Calu3 (cell line): ENCODE measurements around the gene RAPGEF4. TPM values are rescaled to one million over a fixed set of nuclear protein-coding genes. Genes with fewer than 3 reads are reported as not detected.

Experiments used
- BruUV-seq: library from RNA; stranded (reverse); fragments of 400-500 nt; replicated peaks from 2 replicates; lab custom pipeline; 2021; lab: Mats Ljungman, UMichigan
- CTCF ChIA-PET: fragments of 300-600 bp; sonication (Branson Sonifier 250); formaldehyde crosslinking; loops from one replicate; lab custom pipeline; 2022; ENCODE audit warnings: antibody characterized with exemption; lab: Charles Lee
- DNase-seq: peaks from one replicate; pipeline ENCODE4 v3.0.0; 2022
- H3K27ac Mint-ChIP-seq: one replicate; pipeline ENCODE4 v1.8.0; 2022; ENCODE audit warnings: mixed read lengths; ENCODE audit not compliant: unreplicated experiment
- H3K27me3 Mint-ChIP-seq: one replicate; pipeline ENCODE4 v1.8.0; 2022; ENCODE audit warnings: mixed read lengths; ENCODE audit not compliant: unreplicated experiment
- H3K36me3 Mint-ChIP-seq: one replicate; pipeline ENCODE4 v1.8.0; 2022; ENCODE audit warnings: mild to moderate bottlenecking, moderate library complexity, mixed read lengths; ENCODE audit not compliant: insufficient read depth, unreplicated experiment
- H3K4me1 Mint-ChIP-seq: one replicate; pipeline ENCODE4 v1.8.0; 2022; ENCODE audit warnings: mild to moderate bottlenecking, low read depth, mixed read lengths; ENCODE audit not compliant: unreplicated experiment
- H3K4me3 Mint-ChIP-seq: one replicate; pipeline ENCODE4 v1.8.0; 2022; ENCODE audit warnings: mild to moderate bottlenecking, low read depth, moderate library complexity, mixed read lengths; ENCODE audit not compliant: unreplicated experiment
- H3K9me3 Mint-ChIP-seq: one replicate; pipeline ENCODE4 v1.8.0; 2022; ENCODE audit warnings: low read depth, mixed read lengths; ENCODE audit not compliant: unreplicated experiment
- intact Hi-C: fragments of 100-400 bp; cut with micrococcal nuclease; formaldehyde crosslinking; loops from one replicate; pipeline ENCODE4 v1.10.0; 2022; ENCODE audit not compliant: unreplicated experiment
- total RNA-seq: library from RNA; stranded (reverse); gene quantifications from 2 replicates; pipeline ENCODE4 v1.2.3, GENCODE V29; 2022
- TF ChIP-seq, protein P1 (sequence below): fragments of 200-600 bp; IDR thresholded peaks from one replicate; pipeline ENCODE4 v1.8.0; 2022; ENCODE audit warnings: antibody characterized with exemption; ENCODE audit not compliant: unreplicated experiment

RAPGEF4 gene
- total RNA-seq, 1 experiment from 2014 or later = 1.8 TPM

DNA sequence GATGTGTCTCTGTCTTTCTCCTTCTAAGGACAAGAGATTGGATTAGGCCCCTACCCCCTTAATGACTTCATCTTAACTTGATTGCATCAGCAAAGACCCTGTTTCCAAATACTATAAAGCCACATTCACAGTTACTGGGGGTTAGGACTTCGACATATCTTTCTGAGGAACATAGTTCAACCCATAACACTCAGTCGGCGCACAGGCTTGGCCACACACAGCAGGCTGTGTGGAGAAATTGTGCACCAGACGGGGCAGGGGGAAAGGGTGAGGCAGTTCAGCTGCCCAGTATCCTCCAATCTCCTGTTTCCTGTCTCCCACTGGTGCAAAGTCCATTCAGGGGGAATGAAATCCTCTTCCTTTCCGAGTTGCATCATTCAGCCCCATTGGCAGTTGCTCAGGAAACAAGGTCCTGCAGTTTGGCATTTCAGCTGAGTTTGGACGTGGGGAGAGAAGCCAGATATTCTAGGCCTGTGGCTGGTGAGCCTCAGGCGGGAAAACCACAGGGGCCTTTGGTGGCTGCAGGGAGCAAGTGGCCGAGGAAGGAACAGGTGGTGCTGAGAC lies 9.4 kb upstream of the RAPGEF4 start:
- no TSS peak for BruUV-seq
- TF ChIP-seq, protein P1, sequence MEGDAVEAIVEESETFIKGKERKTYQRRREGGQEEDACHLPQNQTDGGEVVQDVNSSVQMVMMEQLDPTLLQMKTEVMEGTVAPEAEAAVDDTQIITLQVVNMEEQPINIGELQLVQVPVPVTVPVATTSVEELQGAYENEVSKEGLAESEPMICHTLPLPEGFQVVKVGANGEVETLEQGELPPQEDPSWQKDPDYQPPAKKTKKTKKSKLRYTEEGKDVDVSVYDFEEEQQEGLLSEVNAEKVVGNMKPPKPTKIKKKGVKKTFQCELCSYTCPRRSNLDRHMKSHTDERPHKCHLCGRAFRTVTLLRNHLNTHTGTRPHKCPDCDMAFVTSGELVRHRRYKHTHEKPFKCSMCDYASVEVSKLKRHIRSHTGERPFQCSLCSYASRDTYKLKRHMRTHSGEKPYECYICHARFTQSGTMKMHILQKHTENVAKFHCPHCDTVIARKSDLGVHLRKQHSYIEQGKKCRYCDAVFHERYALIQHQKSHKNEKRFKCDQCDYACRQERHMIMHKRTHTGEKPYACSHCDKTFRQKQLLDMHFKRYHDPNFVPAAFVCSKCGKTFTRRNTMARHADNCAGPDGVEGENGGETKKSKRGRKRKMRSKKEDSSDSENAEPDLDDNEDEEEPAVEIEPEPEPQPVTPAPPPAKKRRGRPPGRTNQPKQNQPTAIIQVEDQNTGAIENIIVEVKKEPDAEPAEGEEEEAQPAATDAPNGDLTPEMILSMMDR = no peak
- Mint-ChIP-seq H3K4me3 (no peak overlapping the region), H3K27ac (no peak overlapping the region), H3K27me3 (peaks cover 16% of the 10 kb centered on the region), H3K9me3 (no peaks in the 10 kb centered on the region), H3K36me3 (no peaks in the 10 kb centered on the region), H3K4me1 (peaks cover 18% of the 10 kb centered on the region)
- CTCF ChIA-PET = no interaction called here
- intact Hi-C loops = no loop called here
- DNase-seq = peak; percentile 14

DNA sequence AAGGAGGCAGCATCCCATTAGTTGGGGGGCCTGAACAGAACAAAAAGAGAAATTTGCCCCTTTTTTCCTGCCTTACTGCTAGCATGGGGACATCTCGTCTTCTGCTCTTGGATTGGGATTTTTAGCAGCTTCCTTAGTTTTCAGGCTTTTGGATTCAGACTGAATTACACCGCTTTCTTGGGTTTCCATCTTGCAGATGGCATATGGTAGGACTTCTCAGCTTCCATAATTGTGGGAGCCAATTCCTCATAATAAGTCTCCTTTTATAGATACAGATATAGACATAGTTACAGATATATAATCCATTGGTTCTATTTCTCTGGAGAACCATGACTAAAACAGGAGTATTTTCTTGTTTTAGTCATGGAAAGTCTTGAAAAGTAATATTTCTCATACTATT lies 5.2 kb upstream of the RAPGEF4 start:
- no peak for DNase-seq
- CTCF ChIA-PET = no interaction called here
- H3K36me3 Mint-ChIP-seq = no peaks in the 10 kb centered on the region
- TF ChIP-seq, protein P1 = no peak
- peaks cover 18% of the 10 kb centered on the region for H3K4me1 Mint-ChIP-seq
- intact Hi-C loops = no loop called here
- H3K27me3 Mint-ChIP-seq = peaks cover 46% of the 10 kb centered on the region
- H3K27ac Mint-ChIP-seq = no peak overlapping the region
- H3K4me3 Mint-ChIP-seq = no peak overlapping the region
- no TSS peak for BruUV-seq
- no peaks in the 10 kb centered on the region for H3K9me3 Mint-ChIP-seq

DNA sequence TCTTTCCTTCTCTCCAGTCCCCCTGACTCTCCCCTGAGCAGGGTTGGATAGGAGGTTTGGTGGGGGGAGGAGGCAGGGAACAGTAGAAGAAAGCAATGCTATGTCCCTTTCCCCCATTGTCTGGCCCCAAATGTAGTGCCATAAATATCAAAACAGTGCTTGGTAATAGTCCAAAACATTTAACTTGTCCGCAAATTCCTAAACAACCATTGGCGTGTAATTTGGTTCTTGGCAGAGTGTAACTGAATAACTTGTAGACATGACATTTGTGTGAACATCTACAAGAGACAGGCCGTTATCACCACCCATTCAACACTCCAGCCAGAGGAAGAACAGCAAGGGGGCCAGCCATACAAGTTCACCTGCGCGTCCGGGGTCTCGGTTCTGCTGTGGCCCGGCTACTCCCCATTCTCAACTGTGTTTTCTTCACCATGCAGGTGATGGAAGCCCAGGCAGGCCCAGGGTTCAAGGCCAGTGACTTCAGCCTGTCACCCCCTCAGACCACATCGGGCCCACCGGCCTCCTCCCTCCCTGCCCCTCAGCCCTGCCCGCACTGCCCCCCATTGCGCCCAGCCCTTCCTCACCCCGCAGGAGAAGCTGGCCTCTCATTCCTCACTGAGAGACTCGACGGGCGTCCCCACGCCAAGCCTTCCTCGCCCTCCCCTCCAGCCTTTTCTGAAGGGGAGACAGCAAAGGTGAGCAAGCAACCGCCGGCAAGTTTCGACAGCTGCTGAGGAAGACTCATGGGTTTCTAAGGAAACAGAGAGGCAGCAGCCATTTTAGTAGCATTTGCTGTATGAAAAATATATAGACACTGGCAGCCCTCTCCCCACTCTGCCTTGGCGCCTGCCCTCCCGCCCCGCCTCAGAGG lies 699 bp upstream of the RAPGEF4 start:
- no peak overlapping the region for H3K27ac Mint-ChIP-seq
- no peaks in the 10 kb centered on the region for H3K4me1 Mint-ChIP-seq
- peaks cover 8% of the 10 kb centered on the region for H3K36me3 Mint-ChIP-seq
- peak overlapping the region; percentile 60 for H3K4me3 Mint-ChIP-seq
- TF ChIP-seq, protein P1 = no peak
- peaks cover 84% of the 10 kb centered on the region for H3K27me3 Mint-ChIP-seq
- CTCF ChIA-PET = no interaction called here
- no peak for DNase-seq
- BruUV-seq = no TSS peak
- no peaks in the 10 kb centered on the region for H3K9me3 Mint-ChIP-seq
- intact Hi-C loops = no loop called here

DNA sequence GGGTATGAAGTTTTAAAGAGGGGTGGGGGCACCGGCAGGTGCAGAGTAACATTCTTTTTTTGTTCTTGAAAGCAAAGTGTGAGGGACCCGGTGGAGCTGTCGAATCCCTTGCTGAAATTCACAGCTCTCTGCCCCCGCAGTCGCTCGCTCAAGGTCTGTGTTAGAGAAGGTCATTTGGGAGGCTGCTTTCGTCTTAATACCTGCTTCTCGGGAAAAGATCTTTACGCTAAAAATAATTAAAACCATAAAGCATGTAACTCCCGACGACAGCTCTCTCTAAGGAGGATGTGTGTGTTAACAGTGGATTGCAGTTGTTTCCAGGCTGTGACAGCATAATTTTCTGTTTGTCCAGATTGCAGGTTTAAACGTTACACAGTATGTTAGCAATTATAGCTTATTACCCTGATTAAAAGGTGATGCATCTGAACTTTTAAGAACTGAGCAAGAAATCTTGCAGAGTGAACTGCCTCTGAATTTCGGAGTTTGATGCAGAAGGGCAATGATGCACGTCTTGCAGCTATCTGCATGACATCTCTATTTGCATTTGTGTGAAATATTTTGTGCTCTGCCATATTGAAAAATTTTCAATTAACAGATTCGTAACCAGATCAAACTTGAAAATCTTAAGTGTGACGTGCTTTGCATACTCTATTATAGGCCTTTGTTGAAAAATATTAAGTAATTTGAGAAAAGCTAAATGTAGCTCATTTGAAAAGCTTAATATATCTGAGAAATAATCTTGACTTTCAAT lies 954 bp downstream of the RAPGEF4 start:
- CTCF ChIA-PET = no interaction called here
- BruUV-seq = no TSS peak

More for the DNA sequence above, 954 bp downstream of the RAPGEF4 start:
- peaks cover 8% of the 10 kb centered on the region for H3K36me3 Mint-ChIP-seq
- intact Hi-C loops = no loop called here
- no peaks in the 10 kb centered on the region for H3K9me3 Mint-ChIP-seq
- H3K4me1 Mint-ChIP-seq = no peaks in the 10 kb centered on the region
- H3K4me3 Mint-ChIP-seq = peak overlapping the region; percentile 60
- TF ChIP-seq, protein P1 = no peak
- H3K27me3 Mint-ChIP-seq = peaks cover 77% of the 10 kb centered on the region
- H3K27ac Mint-ChIP-seq = peak overlapping the region; percentile 36
- no peak for DNase-seq
